Type B pancreatic cell (in vitro differentiated cells): ENCODE measurements around the gene FOXK2. TPM values are rescaled to one million over a fixed set of nuclear protein-coding genes. Genes with fewer than 3 reads are reported as not detected.
A peak's percentile ranks its signal among the peaks of the same experiment; 100 is the strongest.

Experiments
- DNase-seq: peaks from one replicate; pipeline ENCODE4 v3.0.0; 2021; ENCODE audit warnings: mixed read lengths; ENCODE audit not compliant: unreplicated experiment; ENCODE audit errors: extremely low spot score
- H3K27ac Mint-ChIP-seq: 2 replicates; pipeline ENCODE4 v1.8.0; 2021; ENCODE audit warnings: mild to moderate bottlenecking, mixed read lengths
- H3K27me3 Mint-ChIP-seq: 2 replicates; pipeline ENCODE4 v1.8.0; 2021; ENCODE audit warnings: mixed read lengths
- H3K36me3 Mint-ChIP-seq: 2 replicates; pipeline ENCODE4 v1.8.0; 2021; ENCODE audit warnings: mixed read lengths
- H3K4me1 Mint-ChIP-seq: one replicate; pipeline ENCODE4 v1.8.0; 2021; ENCODE audit warnings: mixed read lengths; ENCODE audit not compliant: unreplicated experiment
- H3K4me3 Mint-ChIP-seq: 2 replicates; pipeline ENCODE4 v1.8.0; 2021; ENCODE audit warnings: mild to moderate bottlenecking, mixed read lengths
- H3K9me3 Mint-ChIP-seq: 2 replicates; pipeline ENCODE4 v1.8.0; 2021; ENCODE audit warnings: mixed read lengths
- total RNA-seq: library from RNA; stranded (reverse); gene quantifications from 2 replicates; pipeline ENCODE4 v1.2.1, GENCODE V29; 2021; ENCODE audit warnings: low replicate concordance
- TF ChIP-seq, protein P1 (sequence below): fragments of 200-600 bp; sonication (generic); conservative IDR thresholded peaks from 2 replicates; pipeline ENCODE4 v1.5.0; 2021; ENCODE audit warnings: antibody characterized with exemption, mild to moderate bottlenecking

Gene FOXK2
- total RNA-seq, 1 donor from 2014 or later, result 75.5 TPM

DNA sequence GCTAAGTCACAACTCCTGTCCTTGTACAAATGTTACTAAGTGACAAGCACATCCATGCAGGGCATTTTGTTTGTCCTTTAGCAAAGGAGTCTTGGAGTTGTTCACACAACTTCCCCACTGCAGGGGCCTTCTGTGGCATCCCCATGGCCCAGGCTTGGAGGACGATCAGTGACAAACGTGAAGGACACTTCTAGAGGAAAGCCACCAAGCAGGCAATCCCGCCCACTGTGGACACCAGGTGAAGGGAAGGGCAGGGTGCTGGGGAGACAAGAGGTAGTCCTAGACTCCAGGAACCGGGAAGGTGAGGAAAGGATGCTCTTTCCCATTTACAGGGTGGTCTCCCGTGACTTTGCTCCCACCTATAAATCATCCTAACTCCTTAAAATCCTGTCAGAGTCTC, 124.6 kb downstream of the FOXK2 start:
- no peak overlapping the region for H3K4me3 Mint-ChIP-seq
- peaks cover 14% of the 10 kb centered on the region for H3K4me1 Mint-ChIP-seq
- no peaks in the 10 kb centered on the region for H3K9me3 Mint-ChIP-seq
- peaks cover 7% of the 10 kb centered on the region for H3K36me3 Mint-ChIP-seq
- TF ChIP-seq, protein P1, sequence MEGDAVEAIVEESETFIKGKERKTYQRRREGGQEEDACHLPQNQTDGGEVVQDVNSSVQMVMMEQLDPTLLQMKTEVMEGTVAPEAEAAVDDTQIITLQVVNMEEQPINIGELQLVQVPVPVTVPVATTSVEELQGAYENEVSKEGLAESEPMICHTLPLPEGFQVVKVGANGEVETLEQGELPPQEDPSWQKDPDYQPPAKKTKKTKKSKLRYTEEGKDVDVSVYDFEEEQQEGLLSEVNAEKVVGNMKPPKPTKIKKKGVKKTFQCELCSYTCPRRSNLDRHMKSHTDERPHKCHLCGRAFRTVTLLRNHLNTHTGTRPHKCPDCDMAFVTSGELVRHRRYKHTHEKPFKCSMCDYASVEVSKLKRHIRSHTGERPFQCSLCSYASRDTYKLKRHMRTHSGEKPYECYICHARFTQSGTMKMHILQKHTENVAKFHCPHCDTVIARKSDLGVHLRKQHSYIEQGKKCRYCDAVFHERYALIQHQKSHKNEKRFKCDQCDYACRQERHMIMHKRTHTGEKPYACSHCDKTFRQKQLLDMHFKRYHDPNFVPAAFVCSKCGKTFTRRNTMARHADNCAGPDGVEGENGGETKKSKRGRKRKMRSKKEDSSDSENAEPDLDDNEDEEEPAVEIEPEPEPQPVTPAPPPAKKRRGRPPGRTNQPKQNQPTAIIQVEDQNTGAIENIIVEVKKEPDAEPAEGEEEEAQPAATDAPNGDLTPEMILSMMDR, result no peak
- no peak overlapping the region for H3K27ac Mint-ChIP-seq
- no peak for DNase-seq
- H3K27me3 Mint-ChIP-seq, result no peaks in the 10 kb centered on the region

DNA sequence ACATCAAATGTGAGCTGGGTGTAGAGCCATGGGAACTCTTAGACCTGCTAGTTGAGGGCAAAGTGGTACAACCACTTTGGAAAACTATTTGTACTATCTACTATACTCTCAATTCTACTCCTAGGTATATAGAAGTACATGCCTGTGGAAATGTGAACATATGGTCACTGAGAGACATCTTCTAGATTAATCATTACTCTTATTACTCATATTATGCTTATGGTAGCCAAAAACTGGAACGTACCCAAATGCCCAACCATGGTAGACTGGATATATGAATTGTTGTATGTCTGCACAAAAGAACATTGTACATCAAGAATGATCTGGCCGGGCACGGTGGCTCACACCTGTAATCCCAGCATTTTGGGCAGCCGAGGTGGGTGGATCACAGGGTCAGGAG, 126.0 kb downstream of the FOXK2 start:
- DNase-seq, result no peak
- H3K4me1 Mint-ChIP-seq, result peaks cover 14% of the 10 kb centered on the region
- H3K4me3 Mint-ChIP-seq, result peak overlapping the region; percentile 87
- peaks cover 2% of the 10 kb centered on the region for H3K36me3 Mint-ChIP-seq
- no peaks in the 10 kb centered on the region for H3K27me3 Mint-ChIP-seq
- H3K9me3 Mint-ChIP-seq, result no peaks in the 10 kb centered on the region
- TF ChIP-seq, protein P1, result no peak
- peak overlapping the region; percentile 91 for H3K27ac Mint-ChIP-seq

DNA sequence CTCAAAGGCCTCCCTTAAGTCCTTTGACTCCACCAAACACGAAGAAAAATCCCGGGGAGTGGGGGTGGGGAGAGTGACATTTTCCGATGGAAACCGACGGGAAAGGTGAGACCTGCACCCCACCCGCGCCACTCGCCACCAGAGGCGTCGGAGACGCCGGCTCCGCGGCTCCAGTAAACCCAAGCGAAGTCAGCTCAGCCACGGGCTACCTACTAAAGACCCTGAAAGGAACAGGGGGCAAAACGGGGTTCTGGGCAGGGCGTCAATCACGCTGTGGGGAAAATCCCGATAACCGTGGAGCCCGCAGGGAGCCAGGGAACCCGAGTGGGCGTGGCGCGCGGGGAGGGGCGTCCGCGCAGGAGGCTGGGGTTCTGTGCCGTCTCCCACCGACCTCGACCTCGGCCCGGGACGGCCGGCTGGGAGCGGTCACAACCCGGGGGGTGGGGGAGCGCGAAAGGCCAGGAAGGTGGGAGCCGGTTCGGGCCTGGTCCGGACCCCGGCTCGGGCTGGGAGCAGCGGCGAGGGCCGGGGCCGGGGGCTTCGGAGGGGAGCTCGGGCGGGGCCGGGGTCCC, 128.1 kb downstream of the FOXK2 start:
- H3K27ac Mint-ChIP-seq, result peak overlapping the region; percentile 91
- H3K4me1 Mint-ChIP-seq, result peaks cover 14% of the 10 kb centered on the region
- no peaks in the 10 kb centered on the region for H3K36me3 Mint-ChIP-seq
- H3K27me3 Mint-ChIP-seq, result no peaks in the 10 kb centered on the region
- no peaks in the 10 kb centered on the region for H3K9me3 Mint-ChIP-seq
- no peak for DNase-seq
- H3K4me3 Mint-ChIP-seq, result peak overlapping the region; percentile 87
- TF ChIP-seq, protein P1, result peak; percentile 13

DNA sequence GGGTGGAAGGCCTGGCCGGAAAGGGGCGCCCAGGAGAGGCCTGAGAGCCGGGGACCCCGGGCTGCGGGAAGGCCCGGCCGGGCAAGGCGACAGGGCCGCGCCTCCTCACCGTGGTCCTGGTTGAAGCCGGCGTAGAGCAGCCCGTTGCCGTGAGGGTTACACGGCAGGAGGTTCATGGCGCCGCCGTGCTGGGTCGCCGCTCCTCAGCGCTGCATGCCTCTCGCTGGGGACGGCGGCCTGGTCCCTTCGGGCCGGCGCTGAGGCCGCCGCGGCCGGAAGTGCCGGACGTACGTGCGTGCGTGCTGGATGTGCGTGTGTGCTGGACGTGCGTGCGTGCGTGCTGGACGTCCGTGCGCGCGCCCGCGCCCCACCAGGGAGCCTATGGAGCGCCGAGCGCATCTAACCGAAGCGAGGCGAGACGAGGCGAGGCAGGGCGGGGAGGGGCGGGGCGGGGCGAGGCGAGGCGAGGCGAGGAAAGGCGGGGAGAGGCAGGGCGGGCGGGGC, 128.7 kb downstream of the FOXK2 start, which contains the start of gene WDR45B:
TSS of gene WDR45B (minus strand) at position 280 of the 504 bp plus-strand sequence. CDS start at position 176, 104 bp downstream.
- H3K27ac Mint-ChIP-seq, result peak within 1 kb of the TSS; percentile 91
- TF ChIP-seq, protein P1, result no peak
- DNase-seq, result peak; percentile 94
- H3K4me1 Mint-ChIP-seq, result peaks cover 14% of the 10 kb centered on the region
- no peaks in the 10 kb centered on the region for H3K9me3 Mint-ChIP-seq
- peak within 1 kb of the TSS; percentile 87 for H3K4me3 Mint-ChIP-seq
- H3K27me3 Mint-ChIP-seq, result no peaks in the 10 kb centered on the region
- no peaks in the 10 kb centered on the region for H3K36me3 Mint-ChIP-seq

DNA sequence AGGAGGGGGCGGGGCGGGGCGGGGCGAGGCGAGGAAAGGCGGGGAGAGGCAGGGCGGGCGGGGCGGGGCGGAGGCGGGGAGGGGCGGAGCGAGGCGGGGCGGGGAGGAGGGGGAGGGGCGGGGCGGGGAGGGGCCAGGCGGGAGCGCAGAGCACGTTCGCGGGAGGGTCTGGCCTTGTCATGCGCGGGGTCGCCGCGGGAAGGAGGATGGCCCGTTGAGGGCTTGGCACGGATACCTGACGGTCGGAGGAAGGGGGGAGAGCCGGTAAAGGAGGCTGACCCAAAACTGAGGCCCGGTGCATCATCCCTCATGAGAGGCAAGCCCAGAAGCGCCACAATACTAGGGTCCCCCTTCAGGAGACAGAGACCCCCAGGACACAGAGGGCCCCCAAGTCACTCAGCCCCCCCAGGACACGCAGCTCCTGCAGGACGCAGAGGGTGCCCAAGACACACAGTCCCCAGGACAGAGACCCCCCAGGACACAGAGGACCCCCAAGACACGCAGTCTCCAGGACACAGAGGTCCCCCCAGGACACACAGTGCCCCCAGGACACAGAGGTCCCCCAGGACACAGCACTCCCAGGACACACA, 129.3 kb downstream of the FOXK2 start:
- Mint-ChIP-seq H3K27me3 (no peaks in the 10 kb centered on the region), H3K4me1 (peaks cover 14% of the 10 kb centered on the region), H3K9me3 (no peaks in the 10 kb centered on the region), H3K4me3 (peak overlapping the region; percentile 78), H3K27ac (no peak overlapping the region), H3K36me3 (no peaks in the 10 kb centered on the region)
- peak; percentile 78 for DNase-seq
- TF ChIP-seq, protein P1, result no peak
